Natural killer cell treated with Interleukin-12 subunit alpha and Interleukin-12 subunit beta and Interleukin-15 and Interleukin-18, amount 100 ng/mL, for 72 hours (primary cell): Measurements from ENCODE around the gene HSH2D. TPM values are rescaled to one million over a fixed set of nuclear protein-coding genes. Genes with fewer than 3 reads are reported as not detected.
A peak's percentile ranks its signal among the peaks of the same experiment; 100 is the strongest.

Experiments
- ATAC-seq, 2 donors: fragments of 150-1000 bp; cut with Tn5 transposase in 1 of 2; sonication (Bioruptor Pico), chemical (Tn5 transposase) in 1 of 2; 2 replicates each; pipeline ENCODE4 v1.10.0; 2021
- DNase-seq: peaks from one replicate; pipeline ENCODE4 v3.0.0; 2022; ENCODE audit warnings: low spot score
- H3K27ac Mint-ChIP-seq, 2 donors: 1 replicate in 1 of 2; 2 replicates in 1 of 2; pipeline ENCODE4 v1.8.0; 2022; ENCODE audit warnings: mixed read lengths in 2 of 2, mild to moderate bottlenecking in 1 of 2, moderate library complexity in 1 of 2
- H3K27me3 Mint-ChIP-seq, 2 donors: 1 replicate in 1 of 2; 2 replicates in 1 of 2; pipeline ENCODE4 v1.8.0; 2022; ENCODE audit warnings: mixed read lengths in 2 of 2
- H3K36me3 Mint-ChIP-seq: one replicate; pipeline ENCODE4 v1.8.0; 2022; ENCODE audit warnings: mixed read lengths
- H3K4me1 Mint-ChIP-seq, 2 donors: 1 replicate in 1 of 2; 2 replicates in 1 of 2; pipeline ENCODE4 v1.8.0; 2022; ENCODE audit warnings: low read depth in 2 of 2, mixed read lengths in 2 of 2, mild to moderate bottlenecking in 1 of 2
- H3K4me3 Mint-ChIP-seq: one replicate; pipeline ENCODE4 v1.8.0; 2022; ENCODE audit warnings: mixed read lengths
- H3K9me3 Mint-ChIP-seq: 2 replicates; pipeline ENCODE4 v1.8.0; 2022; ENCODE audit warnings: mixed read lengths
- total RNA-seq, 2 donors: library from RNA; stranded (reverse); gene quantifications; one replicate each; pipeline ENCODE4 v1.2.3, GENCODE V29; 2022

Gene HSH2D
- total RNA-seq, 2 donors from 2014 or later, result 135 to 188 TPM

DNA sequence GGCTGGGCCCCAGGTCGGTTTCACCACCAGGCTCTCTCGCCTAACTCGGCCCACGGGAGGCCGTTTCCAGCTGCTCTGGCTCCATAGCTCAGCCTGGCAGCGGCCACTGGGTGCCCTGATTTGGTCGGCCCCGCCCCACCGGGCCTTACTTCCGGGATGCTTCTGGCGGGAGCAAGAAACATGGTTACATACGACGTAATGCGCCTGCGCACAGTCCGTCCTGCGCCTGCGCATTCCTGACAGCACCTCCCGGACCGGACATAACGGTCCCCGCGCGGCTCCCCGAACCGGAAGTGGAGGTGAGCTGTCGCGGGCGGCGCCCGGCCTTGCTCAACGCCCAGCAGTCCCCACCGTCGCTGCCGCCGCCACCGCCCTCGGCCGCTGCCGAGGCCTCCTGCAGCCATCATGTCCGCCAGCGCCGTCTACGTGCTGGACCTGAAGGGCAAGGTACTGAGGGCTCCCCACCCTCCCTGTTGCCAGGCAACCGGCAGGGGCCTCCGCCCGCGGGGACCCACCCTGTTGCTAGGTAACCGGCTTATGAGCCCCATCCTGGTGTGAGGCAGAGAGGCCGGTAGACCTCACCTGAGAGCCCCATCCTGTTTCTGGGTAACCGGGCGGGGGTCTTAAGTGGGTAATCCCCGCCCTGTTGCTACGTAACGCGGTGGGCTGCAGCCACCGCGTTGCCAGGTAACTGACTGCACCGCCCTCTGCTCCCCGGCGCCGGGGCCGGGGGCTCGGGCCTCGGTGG lies 54.3 kb downstream of the HSH2D start, which contains the start of gene AP1M1:
Gene AP1M1 (plus strand): TSS at position 290 of the 748 bp plus-strand sequence. CDS start 116 bp downstream, at position 406.
- peak within 1 kb of the TSS; percentile 86 for H3K4me3 Mint-ChIP-seq
- no peaks in the 10 kb centered on the region for H3K36me3 Mint-ChIP-seq
- H3K27ac Mint-ChIP-seq, result peak within 1 kb of the TSS; percentile 92 to 96
- peak; percentile 95 to 96 for ATAC-seq
- DNase-seq, result peak; percentile 99
- no peaks in the 10 kb centered on the region for H3K27me3 Mint-ChIP-seq
- peaks cover 34 to 38% of the 10 kb centered on the region in 2 donors for H3K4me1 Mint-ChIP-seq
- H3K9me3 Mint-ChIP-seq, result no peaks in the 10 kb centered on the region

DNA sequence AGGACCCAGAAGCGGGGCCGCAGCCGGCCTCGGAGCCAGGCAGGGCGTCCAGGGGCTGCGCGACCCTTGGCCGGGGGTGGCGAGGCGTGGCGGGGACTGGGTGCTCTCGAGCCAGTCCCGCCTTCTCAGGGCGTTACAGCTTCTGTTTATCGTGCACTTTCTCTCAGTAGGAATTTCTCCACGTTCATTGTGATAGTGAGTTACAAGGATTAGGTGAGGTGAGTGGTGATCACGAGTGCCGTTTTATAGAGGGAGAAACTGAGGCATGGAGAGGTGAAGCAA lies 54.8 kb downstream of the HSH2D start:
- ATAC-seq (no peak), DNase-seq (no peak)
- peaks cover 35 to 40% of the 10 kb centered on the region in 2 donors for H3K4me1 Mint-ChIP-seq
- H3K27me3 Mint-ChIP-seq, result no peaks in the 10 kb centered on the region
- H3K9me3 Mint-ChIP-seq, result no peaks in the 10 kb centered on the region
- peak overlapping the region; percentile 75 for H3K4me3 Mint-ChIP-seq
- H3K36me3 Mint-ChIP-seq, result no peaks in the 10 kb centered on the region
- H3K27ac Mint-ChIP-seq, result peak overlapping the region; percentile 56 to 92

DNA sequence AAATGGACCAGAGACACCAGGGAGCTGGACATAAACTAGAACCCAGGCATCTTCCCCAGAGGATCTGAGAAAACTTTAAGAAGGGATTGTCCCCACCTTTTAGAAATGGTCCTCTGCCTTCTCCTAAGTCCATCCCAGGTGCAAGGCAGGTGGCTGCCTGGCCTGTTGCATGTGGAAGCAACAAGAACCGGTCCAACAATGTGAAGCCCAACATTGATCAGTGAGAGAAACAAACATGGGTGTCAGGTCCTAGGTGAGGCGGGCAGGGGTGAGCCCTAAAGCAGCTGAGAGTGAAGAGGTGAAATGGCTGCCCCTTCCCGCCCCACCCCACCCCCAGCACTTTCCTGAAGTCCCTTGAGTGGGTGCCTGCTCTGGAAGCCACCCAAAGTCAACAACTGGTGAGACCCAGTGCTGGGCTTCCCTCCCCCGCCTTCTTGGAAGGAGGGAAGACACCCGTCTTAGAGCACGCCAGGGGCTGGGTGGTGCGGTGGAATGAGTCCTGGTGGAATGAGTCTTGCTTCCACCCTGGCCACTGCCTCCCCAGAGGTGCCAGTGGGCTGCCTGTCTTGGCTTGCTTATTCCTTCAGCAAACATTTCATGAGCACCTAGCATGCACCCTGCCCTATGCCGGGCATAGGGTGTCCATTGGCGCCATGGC lies 55.9 kb downstream of the HSH2D start:
- peak overlapping the region; percentile 56 to 92 for H3K27ac Mint-ChIP-seq
- ATAC-seq (no peak), DNase-seq (no peak)
- H3K4me3 Mint-ChIP-seq, result peak overlapping the region; percentile 75
- H3K36me3 Mint-ChIP-seq, result no peaks in the 10 kb centered on the region
- H3K9me3 Mint-ChIP-seq, result no peaks in the 10 kb centered on the region
- no peaks in the 10 kb centered on the region for H3K27me3 Mint-ChIP-seq
- peaks cover 39 to 40% of the 10 kb centered on the region in 2 donors for H3K4me1 Mint-ChIP-seq

GRCh38 chr19:16200038-16201010 lies 56.8 kb downstream of the HSH2D start:
- ATAC-seq (no peak), DNase-seq (no peak)
- H3K27ac Mint-ChIP-seq, result no peak overlapping the region
- no peaks in the 10 kb centered on the region for H3K9me3 Mint-ChIP-seq
- peaks cover 39 to 40% of the 10 kb centered on the region in 2 donors for H3K4me1 Mint-ChIP-seq
- no peaks in the 10 kb centered on the region for H3K27me3 Mint-ChIP-seq
- H3K36me3 Mint-ChIP-seq, result no peaks in the 10 kb centered on the region
- H3K4me3 Mint-ChIP-seq, result peak overlapping the region; percentile 23

GRCh38 chr19:16201011-16201391 lies 57.5 kb downstream of the HSH2D start:
- peaks cover 39 to 40% of the 10 kb centered on the region in 2 donors for H3K4me1 Mint-ChIP-seq
- no peaks in the 10 kb centered on the region for H3K36me3 Mint-ChIP-seq
- no peak for DNase-seq
- no peaks in the 10 kb centered on the region for H3K27me3 Mint-ChIP-seq
- no peak for ATAC-seq
- H3K27ac Mint-ChIP-seq, result no peak overlapping the region
- H3K4me3 Mint-ChIP-seq, result peak overlapping the region; percentile 23
- H3K9me3 Mint-ChIP-seq, result no peaks in the 10 kb centered on the region

DNA sequence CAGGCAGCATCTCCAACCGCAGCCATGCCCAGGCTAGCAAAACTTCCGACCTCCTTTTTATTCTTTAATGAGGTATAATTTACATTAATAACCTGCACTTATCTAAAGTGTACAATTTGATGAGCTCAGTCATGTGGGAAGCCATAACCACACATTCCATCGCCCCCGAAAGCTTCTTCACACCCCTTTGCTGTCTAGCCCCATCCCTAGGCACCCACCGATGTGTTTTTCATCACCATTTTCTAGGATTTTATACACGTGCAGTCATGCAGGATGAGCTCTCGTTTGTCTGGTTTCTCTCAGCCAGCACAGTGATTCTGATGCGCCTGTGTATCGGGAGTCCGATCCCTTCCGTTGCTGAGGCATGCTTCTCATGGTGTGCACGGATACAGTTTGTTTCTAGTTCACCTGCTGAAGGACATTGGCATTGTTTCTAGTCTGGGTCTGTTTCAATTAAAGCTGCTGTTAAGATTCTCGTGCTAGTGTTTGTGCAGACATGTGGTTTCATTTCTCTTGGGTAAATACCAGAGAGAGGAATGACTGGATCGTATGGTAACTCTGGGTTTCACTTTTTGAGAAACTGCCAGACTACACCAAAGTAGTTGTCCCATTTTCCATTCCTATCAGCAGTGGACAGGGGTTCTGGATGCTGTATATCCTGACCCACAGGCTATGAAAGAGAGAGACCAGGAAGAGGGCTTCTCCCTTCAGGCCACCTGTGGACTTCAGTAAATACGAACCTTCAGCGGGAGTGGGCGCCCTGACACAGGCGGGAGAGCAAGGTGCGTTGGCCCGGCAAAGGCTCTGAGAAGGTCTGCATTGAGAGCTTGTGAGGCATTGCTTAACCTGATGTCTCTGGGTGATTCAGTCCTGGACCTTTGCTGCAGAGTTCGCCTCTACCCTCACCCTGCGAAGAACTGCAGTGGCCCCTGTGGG lies 59.1 kb downstream of the HSH2D start:
- Mint-ChIP-seq H3K4me1 (peaks cover 36 to 40% of the 10 kb centered on the region in 2 donors), H3K36me3 (no peaks in the 10 kb centered on the region), H3K27ac (no peak overlapping the region), H3K4me3 (no peak overlapping the region), H3K9me3 (no peaks in the 10 kb centered on the region), H3K27me3 (no peaks in the 10 kb centered on the region)
- DNase-seq (no peak), ATAC-seq (no peak)

DNA sequence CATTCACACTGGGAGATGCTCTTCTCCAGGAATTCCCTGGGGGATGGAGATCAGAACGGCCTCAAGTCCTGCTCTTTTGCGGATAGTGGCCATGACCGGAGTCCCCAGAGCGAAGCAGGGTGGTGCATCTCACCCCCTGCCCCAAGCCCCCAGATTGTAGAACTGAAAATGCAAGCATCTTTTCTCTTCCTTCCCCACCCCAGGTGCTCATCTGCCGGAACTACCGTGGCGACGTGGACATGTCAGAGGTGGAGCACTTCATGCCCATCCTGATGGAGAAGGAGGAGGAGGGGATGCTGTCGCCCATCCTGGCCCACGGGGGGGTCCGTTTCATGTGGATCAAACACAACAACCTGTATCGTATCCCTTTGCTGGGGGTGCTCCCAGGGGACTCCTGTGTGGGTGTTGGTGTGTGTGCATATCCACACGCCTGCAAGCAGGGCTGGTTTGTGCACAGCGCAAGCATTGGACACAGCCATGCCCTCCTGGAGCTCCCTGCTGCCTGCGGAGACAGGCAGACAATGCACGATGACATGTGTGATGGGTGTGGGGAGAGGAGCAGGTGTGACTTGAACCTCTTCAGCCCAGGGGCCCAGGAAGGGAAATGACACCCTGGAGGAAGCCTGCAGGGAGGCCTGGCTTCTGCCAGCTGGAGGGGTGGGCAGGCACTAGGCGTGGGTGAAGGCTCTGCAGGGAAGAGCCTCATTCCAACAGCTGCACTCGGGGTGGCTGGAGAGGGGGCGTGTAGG lies 59.9 kb downstream of the HSH2D start:
- no peaks in the 10 kb centered on the region for H3K9me3 Mint-ChIP-seq
- H3K36me3 Mint-ChIP-seq, result peaks cover 4% of the 10 kb centered on the region
- no peaks in the 10 kb centered on the region for H3K27me3 Mint-ChIP-seq
- DNase-seq (no peak), ATAC-seq (no peak)
- H3K4me1 Mint-ChIP-seq, result peaks cover 33 to 42% of the 10 kb centered on the region in 2 donors
- no peak overlapping the region for H3K4me3 Mint-ChIP-seq
- H3K27ac Mint-ChIP-seq, result no peak overlapping the region

DNA sequence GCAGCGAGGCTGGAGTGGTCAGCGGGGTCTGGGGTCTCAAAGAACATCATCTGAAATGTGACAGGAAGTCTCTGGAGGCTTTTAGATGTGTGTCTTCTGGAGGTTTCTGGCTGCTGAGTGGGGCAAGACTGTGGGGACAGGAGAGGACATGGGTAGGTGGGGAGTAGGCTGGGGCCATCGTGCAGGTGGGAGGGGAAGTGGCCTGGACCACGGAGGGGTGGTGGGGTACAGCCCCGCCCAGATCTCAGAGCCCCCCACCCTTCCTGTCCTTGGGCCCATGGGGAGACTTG lies 60.5 kb downstream of the HSH2D start:
- no peak overlapping the region for H3K27ac Mint-ChIP-seq
- H3K4me3 Mint-ChIP-seq, result no peak overlapping the region
- peaks cover 28 to 41% of the 10 kb centered on the region in 2 donors for H3K4me1 Mint-ChIP-seq
- H3K9me3 Mint-ChIP-seq, result no peaks in the 10 kb centered on the region
- H3K36me3 Mint-ChIP-seq, result peaks cover 5% of the 10 kb centered on the region
- DNase-seq, result no peak
- no peak for ATAC-seq
- no peaks in the 10 kb centered on the region for H3K27me3 Mint-ChIP-seq

GRCh38 chr19:16205205-16206045 lies 61.9 kb downstream of the HSH2D start:
- DNase-seq (no peak), ATAC-seq (no peak)
- H3K4me3 Mint-ChIP-seq, result no peak overlapping the region
- H3K27me3 Mint-ChIP-seq, result no peaks in the 10 kb centered on the region
- H3K9me3 Mint-ChIP-seq, result no peaks in the 10 kb centered on the region
- no peak overlapping the region for H3K27ac Mint-ChIP-seq
- peaks cover 16% of the 10 kb centered on the region for H3K36me3 Mint-ChIP-seq
- H3K4me1 Mint-ChIP-seq, result peaks cover 18 to 34% of the 10 kb centered on the region in 2 donors

DNA sequence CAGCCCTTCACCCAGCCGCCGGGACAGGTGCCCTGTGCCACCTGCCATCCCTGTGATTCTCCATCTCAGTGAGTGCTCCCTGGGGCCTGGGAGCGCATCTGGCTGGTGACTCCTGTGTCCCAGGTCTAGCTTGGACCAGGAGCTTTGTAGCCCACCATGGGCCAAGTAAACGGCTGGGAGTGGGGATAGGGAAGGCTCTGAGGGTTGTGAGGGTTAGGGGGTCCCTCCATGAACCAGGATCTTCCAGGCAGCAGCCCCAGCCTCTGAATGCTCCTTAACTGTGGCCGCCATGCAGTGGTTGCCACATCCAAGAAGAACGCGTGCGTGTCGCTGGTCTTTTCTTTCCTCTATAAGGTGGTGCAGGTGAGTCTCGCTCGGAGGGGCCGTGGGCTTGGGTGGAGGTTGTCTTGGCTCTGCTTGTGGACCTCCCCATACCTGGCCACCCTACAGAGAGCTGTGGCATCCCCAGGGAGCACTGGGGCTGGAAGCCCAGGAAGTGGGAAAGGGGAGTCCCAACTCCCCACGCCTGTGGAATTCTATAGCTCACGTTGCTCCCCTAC lies 62.6 kb downstream of the HSH2D start:
- H3K9me3 Mint-ChIP-seq, result no peaks in the 10 kb centered on the region
- DNase-seq (no peak), ATAC-seq (no peak)
- H3K4me1 Mint-ChIP-seq, result peaks cover 12 to 28% of the 10 kb centered on the region in 2 donors
- no peaks in the 10 kb centered on the region for H3K27me3 Mint-ChIP-seq
- no peak overlapping the region for H3K27ac Mint-ChIP-seq
- H3K4me3 Mint-ChIP-seq, result no peak overlapping the region
- H3K36me3 Mint-ChIP-seq, result peaks cover 22% of the 10 kb centered on the region

- Mint-ChIP-seq H3K27me3 (no peaks in the 10 kb centered on the region), H3K36me3 (peaks cover 23% of the 10 kb centered on the region), H3K9me3 (no peaks in the 10 kb centered on the region), H3K4me3 (no peak overlapping the region), H3K4me1 (peaks cover 11 to 26% of the 10 kb centered on the region in 2 donors), H3K27ac (no peak overlapping the region)
- DNase-seq, result no peak
- no peak for ATAC-seq
These were observed 63.2 kb downstream of the HSH2D start for GRCh38 chr19:16206637-16207036.

- no peak overlapping the region for H3K4me3 Mint-ChIP-seq
- H3K9me3 Mint-ChIP-seq, result no peaks in the 10 kb centered on the region
- H3K36me3 Mint-ChIP-seq, result peaks cover 27% of the 10 kb centered on the region
- no peak overlapping the region for H3K27ac Mint-ChIP-seq
- no peaks in the 10 kb centered on the region for H3K27me3 Mint-ChIP-seq
- H3K4me1 Mint-ChIP-seq, result peaks cover 14 to 28% of the 10 kb centered on the region in 2 donors
- DNase-seq (no peak), ATAC-seq (no peak)
These were observed 63.6 kb downstream of the HSH2D start for GRCh38 chr19:16207063-16207462.
